ENCODE measurements around the gene KRTAP10-12.
A peak's percentile ranks its signal among the peaks of the same experiment; 100 is the strongest.
"Not testable (repeated sequence)": the region's sequence is repeated elsewhere in the genome, so short reads cannot be mapped to it uniquely, and the experiment has no call there.

The KRTAP10-12 gene

GRCh38 chr21:44670642-44671432, 26.1 kb upstream of the KRTAP10-12 start:
- no peak for DNase-seq

- no peak for DNase-seq
These were observed 25.1 kb upstream of the KRTAP10-12 start for GRCh38 chr21:44671911-44672310.

DNA sequence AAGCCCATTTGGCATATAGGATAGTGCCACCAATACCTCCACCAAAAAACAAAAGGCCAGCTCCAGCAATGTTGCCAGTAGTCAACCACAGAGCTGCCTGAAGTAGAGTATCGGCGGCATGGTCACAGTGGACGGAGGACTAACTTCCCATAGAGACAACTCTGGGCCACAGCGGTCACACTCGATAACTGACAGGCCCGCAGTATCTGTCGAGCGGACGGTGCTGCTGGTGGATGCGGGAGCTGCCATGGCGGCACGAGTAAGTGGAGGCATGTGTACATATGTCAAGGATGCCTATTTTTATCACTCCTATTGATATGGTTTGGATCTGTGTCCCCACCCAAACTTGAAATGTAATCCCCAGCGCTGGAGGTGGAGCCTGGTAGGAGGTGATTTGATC, 19.1 kb upstream of the KRTAP10-12 start:
- no peak for DNase-seq

DNA sequence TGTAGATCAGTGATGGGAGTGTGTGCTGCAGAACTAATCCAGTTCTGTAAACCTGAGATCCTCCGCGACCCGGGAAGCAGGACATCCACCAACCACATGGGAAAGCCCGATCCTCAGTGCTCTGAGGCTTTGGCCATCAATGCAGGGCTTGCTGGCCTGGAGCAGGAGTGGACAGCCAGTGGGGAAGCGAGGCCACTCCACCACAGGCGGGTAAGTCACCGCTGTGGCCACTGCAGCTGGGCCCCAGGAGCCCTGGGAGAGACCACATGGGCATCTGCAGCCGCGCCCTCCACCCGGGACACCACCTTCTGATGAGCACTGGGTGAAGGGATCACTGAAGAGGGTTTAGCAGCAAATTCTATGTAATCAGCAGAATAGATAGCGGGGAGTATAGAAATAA, 15.8 kb upstream of the KRTAP10-12 start:
- no peak for DNase-seq

- DNase-seq, result peak; percentile 92
These were observed 15.0 kb upstream of the KRTAP10-12 start, which contains the start of gene KRTAP12-1 for GRCh38 chr21:44681861-44682579. TSS of gene KRTAP12-1 (minus strand) at chr21:44682163. CDS start at chr21:44682123, 40 bp downstream.

DNA sequence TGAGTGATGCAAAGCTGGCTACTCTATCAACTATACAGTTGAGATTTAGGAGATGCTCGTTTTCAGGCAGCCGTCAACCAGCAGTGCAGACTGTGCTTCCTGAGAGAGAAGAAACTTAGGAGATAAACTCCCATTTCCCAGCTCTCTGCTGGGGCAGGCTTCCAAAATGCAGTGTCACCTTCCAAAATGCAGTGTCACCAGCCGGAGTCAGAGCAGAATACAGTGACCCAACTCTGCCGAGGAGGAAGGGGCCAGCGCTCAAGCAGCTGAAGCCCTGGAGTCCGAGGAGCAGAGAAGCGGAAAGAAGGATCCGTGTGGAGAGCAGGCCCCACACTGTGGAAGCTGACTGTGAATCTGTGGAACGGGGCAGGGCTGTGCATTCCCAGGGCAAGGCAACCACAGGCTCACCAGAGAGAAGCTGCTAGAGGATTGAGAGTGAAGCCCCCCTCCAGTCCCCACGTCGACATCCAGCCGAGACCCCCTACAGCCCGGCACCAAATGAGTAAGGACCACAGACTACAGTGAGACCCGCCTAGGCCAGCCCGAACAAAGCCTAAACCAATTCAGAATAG, 14.3 kb upstream of the KRTAP10-12 start:
- DNase-seq, result no peak

DNA sequence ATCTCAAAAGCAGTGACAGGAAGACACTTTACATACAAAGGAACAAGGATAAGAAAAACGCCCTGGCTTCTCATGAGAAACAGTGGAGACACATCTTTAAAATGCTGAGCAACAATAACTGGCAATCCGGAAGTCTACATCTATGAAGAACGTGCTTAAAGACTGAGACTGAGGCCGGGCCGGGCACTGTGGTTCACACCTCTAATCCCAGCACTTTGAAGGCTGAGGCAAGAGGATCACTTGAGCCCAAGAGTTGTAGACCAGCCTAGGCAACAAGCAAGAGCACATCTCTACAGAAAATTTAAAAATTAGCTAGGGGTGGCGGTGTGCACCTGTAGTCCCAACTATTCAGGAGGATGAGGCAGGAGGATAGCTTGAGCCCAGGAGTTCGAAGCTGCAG, 12.9 kb upstream of the KRTAP10-12 start:
- no peak for DNase-seq

- DNase-seq, result no peak
These were observed 12.5 kb upstream of the KRTAP10-12 start for GRCh38 chr21:44684483-44684882.

- not testable (repeated sequence) for DNase-seq
These were observed 11.9 kb upstream of the KRTAP10-12 start for GRCh38 chr21:44685050-44685449.

DNA sequence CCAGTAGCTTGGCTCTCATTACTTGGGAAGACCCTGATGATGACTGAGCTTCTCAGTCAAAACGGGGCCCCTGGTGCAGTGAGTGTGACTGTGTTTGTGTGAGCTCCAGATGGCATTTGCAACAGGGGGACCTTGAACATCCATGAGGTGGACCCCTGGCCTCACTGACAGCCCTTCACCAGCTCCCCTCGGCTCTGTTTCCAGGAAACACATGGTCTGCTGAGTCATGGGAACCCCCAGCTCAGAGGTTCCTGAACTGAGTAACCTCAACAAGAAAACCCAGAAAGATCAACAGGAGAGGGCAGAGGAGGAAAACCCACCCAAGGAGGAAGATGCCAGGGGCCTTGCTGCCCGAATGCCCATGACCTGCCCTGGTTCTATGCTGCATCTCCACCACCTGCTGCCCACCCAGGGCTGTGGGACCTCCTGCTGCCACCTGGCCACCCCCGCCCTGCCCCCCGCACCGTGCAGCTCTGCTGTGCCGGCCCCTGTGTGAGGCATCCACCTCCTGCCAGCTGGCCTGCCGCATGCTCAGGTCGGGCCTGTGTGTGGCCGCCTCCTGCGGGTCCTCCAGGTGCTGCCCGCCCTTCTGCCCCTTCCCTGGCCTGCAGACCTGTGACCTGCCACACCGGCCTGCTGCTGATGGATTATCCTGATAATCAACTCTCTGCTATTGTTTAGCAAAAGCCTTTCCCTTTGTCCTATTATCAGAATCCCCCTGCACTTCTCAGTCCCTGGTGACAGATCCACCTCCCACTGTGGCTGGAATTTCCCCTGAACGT, 10.8 kb upstream of the KRTAP10-12 start:
- no peak for DNase-seq

DNA sequence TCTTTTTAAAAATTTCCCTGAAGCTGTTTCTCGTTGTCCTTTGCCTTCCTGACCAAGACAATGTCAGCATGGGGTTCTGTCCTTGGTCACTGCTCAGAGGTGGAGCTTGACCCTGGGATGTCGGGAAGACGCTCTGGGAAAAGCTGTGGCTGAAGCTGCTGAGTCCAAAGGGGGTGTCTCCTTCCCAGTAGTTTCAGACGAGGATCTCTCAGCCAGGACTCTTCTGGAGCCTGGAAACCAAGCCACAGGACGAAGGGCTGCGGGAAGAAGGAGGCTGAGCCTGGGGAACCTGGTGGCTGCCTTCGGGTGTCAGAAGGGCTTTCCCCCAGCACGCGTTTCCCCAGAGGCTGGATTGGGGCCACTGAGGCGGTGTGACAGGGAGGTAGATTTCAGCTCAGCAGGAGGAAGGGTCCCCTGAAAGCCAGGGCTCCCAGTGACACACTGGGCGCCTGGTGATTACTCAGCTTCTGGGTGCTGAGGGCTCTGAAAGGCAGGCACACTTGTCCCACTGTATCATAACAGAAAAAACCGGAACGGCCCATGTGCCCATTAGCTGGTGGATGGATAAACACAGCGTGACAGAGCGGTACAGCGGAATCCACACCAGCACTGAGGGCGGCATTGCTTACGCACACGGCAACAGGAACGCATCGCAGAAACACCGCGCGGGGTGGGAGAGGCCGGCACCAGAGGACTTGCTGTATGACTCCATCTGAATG, 10.0 kb upstream of the KRTAP10-12 start:
- no peak for DNase-seq

GRCh38 chr21:44687671-44688070, 9.3 kb upstream of the KRTAP10-12 start:
- no peak for DNase-seq

DNA sequence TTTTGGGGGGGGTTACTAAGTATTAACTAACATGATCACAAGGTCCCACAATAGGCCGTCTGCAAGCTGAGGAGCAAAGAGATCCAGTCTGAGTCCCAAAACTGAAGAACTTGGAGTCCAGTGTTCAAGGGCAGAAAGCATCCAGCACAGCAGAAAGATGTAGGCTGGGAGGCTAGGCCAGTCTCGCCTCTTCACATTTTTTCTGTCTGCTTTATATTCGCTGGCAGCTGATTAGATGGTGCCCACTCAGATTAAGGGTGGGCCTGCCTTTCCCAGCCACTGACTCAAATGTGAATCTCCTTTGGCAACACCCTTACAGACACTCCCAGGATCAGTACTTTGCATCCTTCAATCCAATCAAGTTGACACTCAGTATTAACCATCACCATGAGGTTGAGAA, 7.2 kb upstream of the KRTAP10-12 start:
- DNase-seq, result not testable (repeated sequence)

DNA sequence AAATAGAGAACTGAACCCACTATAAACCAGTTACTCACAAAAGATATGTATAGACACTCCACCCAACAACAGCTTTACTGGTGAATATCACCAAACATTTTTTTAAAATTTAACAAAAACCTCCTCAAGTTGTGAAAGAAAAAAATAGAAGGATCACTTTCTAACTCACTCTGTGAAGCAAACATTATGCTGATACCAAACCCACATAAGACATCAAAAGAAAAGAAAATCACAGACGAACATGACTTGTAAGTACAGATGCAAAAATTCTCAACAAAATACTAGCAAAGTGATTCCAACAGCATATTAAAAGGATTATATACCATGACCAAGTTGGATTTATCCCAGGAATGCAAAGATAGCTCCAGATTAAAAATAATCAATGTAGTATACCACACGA, 5.3 kb upstream of the KRTAP10-12 start:
- DNase-seq, result no peak

GRCh38 chr21:44692798-44693512, 4.0 kb upstream of the KRTAP10-12 start:
- DNase-seq, result no peak

DNA sequence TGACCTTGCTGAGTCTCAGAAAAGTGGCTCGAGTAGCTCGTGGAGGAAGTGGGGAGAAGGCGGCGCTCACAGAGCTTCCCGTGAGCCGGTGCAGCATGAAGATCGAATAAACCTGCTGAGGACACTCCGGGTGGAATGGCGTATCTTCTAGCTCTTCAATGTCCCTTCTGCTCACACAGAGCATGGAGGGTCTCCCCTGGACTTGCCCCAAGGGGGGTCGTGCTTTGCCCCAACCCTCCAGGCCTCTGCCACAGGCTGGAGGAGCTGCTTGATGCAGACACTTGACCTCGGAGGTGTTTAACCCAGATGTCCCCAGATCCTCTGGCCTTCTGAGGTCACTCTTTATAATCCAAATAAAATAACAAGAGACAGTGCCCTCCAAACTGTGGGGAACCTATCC, 2.2 kb upstream of the KRTAP10-12 start:
- no peak for DNase-seq

GRCh38 chr21:44695184-44695583, 1.8 kb upstream of the KRTAP10-12 start:
- DNase-seq, result no peak

DNA sequence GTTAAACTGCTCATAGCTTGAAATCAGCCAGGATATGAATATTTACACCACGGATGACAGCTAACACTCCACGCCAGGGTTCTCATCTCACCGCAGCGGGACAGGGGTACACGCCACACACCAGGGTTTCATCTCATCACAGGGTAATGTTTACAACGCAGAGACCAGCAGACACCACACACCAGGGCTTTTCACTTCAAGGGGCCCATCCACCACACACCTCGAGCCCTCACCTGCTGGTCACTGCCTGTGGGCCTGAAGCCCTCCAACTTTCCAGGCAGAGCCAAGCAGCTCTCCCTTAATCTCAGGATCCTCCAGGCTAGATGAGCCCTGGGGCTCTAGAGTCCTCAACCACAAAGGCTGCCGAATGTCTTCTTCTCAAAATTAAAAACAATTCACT, 1.3 kb upstream of the KRTAP10-12 start:
- no peak for DNase-seq

DNA sequence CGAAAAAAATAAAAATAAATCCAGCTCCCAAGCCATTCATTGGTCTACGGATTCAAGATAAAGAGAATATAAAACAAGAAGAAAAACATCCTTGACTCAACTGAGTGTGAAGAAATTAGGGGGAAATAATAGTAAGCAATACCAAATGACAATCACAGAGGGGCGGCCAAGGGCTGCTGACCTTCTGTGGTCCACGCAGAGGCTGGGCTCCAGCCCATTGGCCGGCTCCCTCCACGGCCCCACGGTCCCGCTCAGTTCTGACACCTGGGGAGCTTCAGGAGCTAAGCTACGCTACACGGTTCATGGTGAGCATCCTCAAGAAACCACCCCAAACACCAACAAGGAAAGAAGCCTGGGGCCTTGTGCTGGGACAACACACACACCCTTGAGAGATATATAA, 400 bp upstream of the KRTAP10-12 start:
- no peak for DNase-seq

GRCh38 chr21:44697811-44698734, 1.1 kb downstream of the KRTAP10-12 start:
- DNase-seq, result no peak

All from NCI-H1417 treated with DMSO at 0.1 percent for 48 hours (cell line).